IMR-90 (cell line): Measurements from ENCODE around the gene ZNF287. TPM values are rescaled to one million over a fixed set of nuclear protein-coding genes. Genes with fewer than 3 reads are reported as not detected.

Source experiments
- ATAC-seq: fragments of 200-7000 bp; cut with Tn5 transposase; 2 replicates; pipeline ENCODE4 v1.9.1; 2020; ENCODE audit warnings: low read depth, mild to moderate bottlenecking, moderate library complexity
- Bru-seq: library from RNA; stranded (reverse); fragments of 400-500 nt; gene quantifications from one replicate; lab custom pipeline; 2021; lab: Mats Ljungman, UMichigan
- BruChase-seq, 2 experiments: library from RNA; stranded (reverse); fragments of 400-500 nt; gene quantifications; one replicate each; lab custom pipeline; 2021; lab: Mats Ljungman, UMichigan
- BruUV-seq: library from RNA; stranded (reverse); fragments of 400-500 nt; replicated peaks from 2 replicates; lab custom pipeline; 2021; lab: Mats Ljungman, UMichigan
- CTCF ChIA-PET: fragments of 300-600 bp; formaldehyde crosslinking; extraction: SDS; loops from one replicate; lab custom pipeline; 2021; ENCODE audit warnings: antibody characterized with exemption; lab: Yijun Ruan, JAX
- POLR2A ChIA-PET: fragments of 300-600 bp; sonication (Branson Sonifier 250); formaldehyde crosslinking; loops from one replicate; lab custom pipeline; 2022; ENCODE audit warnings: antibody characterized with exemption; ENCODE audit not compliant: unreplicated experiment; lab: Charles Lee
- DNase-seq: peaks from one replicate; pipeline ENCODE4 v3.0.0; 2013
- H2AFZ ChIP-seq: replicated peaks from 2 replicates; pipeline ENCODE3; 2013; ENCODE audit warnings: low read length, mild to moderate bottlenecking; ENCODE audit not compliant: poor library complexity
- H2AK5ac ChIP-seq: 2 replicates; pipeline ENCODE4 v1.6.1; 2013; ENCODE audit warnings: low read depth, low read length, inconsistent platforms
- H2AK9ac ChIP-seq: replicated peaks from 2 replicates; pipeline ENCODE3; 2013; ENCODE audit warnings: mild to moderate bottlenecking, low read depth, low read length, moderate library complexity; ENCODE audit not compliant: poor library complexity
- H2BK120ac ChIP-seq: 2 replicates; pipeline ENCODE4 v1.6.1; 2013; ENCODE audit warnings: low read depth, low read length, inconsistent platforms
- H2BK15ac ChIP-seq: 3 replicates; pipeline ENCODE4 v1.6.1; 2013; ENCODE audit warnings: low read depth, low read length, inconsistent platforms
- H2BK20ac ChIP-seq: 2 replicates; pipeline ENCODE4 v1.6.1; 2013; ENCODE audit warnings: low read depth, mild to moderate bottlenecking, inconsistent platforms, low read length, moderate library complexity
- H2BK5ac ChIP-seq: 2 replicates; pipeline ENCODE4 v1.6.1; 2013; ENCODE audit warnings: mild to moderate bottlenecking, low read depth, low read length, inconsistent platforms; ENCODE audit not compliant: poor library complexity, severe bottlenecking
- H3K14ac ChIP-seq: replicated peaks from 2 replicates; pipeline ENCODE4 v1.6.1; 2013; ENCODE audit warnings: low read depth, low read length, inconsistent platforms
- H3K18ac ChIP-seq: 2 replicates; pipeline ENCODE4 v1.6.1; 2013; ENCODE audit warnings: low read depth, low read length, control low read depth
- H3K23ac ChIP-seq: 2 replicates; pipeline ENCODE4 v1.6.1; 2013; ENCODE audit warnings: low read depth, low read length, inconsistent platforms
- H3K27ac ChIP-seq: 2 replicates; pipeline ENCODE4 v1.5.1; 2013; ENCODE audit warnings: mild to moderate bottlenecking, control low read depth, low read length; ENCODE audit not compliant: insufficient read depth
- H3K27me3 ChIP-seq: 2 replicates; pipeline ENCODE4 v1.6.1; 2013; ENCODE audit warnings: low read length; ENCODE audit not compliant: control insufficient read depth, insufficient read depth
- H3K36me3 ChIP-seq: 2 replicates; pipeline ENCODE4 v1.6.1; 2013; ENCODE audit warnings: low read length, mixed read lengths; ENCODE audit not compliant: control insufficient read depth, insufficient read depth
- H3K4ac ChIP-seq: 2 replicates; pipeline ENCODE4 v1.6.1; 2013; ENCODE audit warnings: low read depth, low read length, inconsistent platforms
- H3K4me1 ChIP-seq: 2 replicates; pipeline ENCODE4 v1.6.1; 2013; ENCODE audit warnings: low read length, mixed read lengths; ENCODE audit not compliant: control insufficient read depth, insufficient read depth
- H3K4me2 ChIP-seq: 2 replicates; pipeline ENCODE4 v1.6.1; 2013; ENCODE audit warnings: low read depth, mild to moderate bottlenecking, control low read depth, low read length, moderate library complexity
- H3K4me3 ChIP-seq: 2 replicates; pipeline ENCODE4 v1.5.1; 2013; ENCODE audit warnings: low read depth, mild to moderate bottlenecking, control low read depth, low read length, moderate library complexity; ENCODE audit not compliant: insufficient read depth
- H3K56ac ChIP-seq: 2 replicates; pipeline ENCODE4 v1.6.1; 2013; ENCODE audit warnings: low read length, inconsistent platforms; ENCODE audit not compliant: insufficient read depth; ENCODE audit errors: extremely low read depth
- H3K79me1 ChIP-seq, 2 experiments: 2 replicates each; pipeline ENCODE4 v1.6.1; 2013; ENCODE audit warnings: low read length in 2 of 2, inconsistent platforms in 1 of 2, low read depth in 1 of 2
- H3K9ac ChIP-seq: 2 replicates; pipeline ENCODE4 v1.6.1; 2013; ENCODE audit warnings: low read depth, low read length, control low read depth
- H3K9me1 ChIP-seq: 2 replicates; pipeline ENCODE4 v1.6.1; 2013; ENCODE audit warnings: low read length, inconsistent platforms; ENCODE audit not compliant: insufficient read depth
- H3K9me3 ChIP-seq: 2 replicates; pipeline ENCODE4 v1.6.1; 2013; ENCODE audit warnings: low read length; ENCODE audit not compliant: control insufficient read depth, insufficient read depth
- H4K20me1 ChIP-seq: 2 replicates; pipeline ENCODE4 v1.6.1; 2013; ENCODE audit warnings: low read length, inconsistent platforms; ENCODE audit not compliant: insufficient read depth
- H4K5ac ChIP-seq: 2 replicates; pipeline ENCODE4 v1.6.1; 2013; ENCODE audit warnings: mild to moderate bottlenecking, low read depth, low read length, control low read depth
- H4K8ac ChIP-seq, 2 experiments: 2 replicates each; pipeline ENCODE4 v1.6.1; 2013; ENCODE audit warnings: low read depth in 2 of 2, low read length in 2 of 2, control low read depth in 1 of 2, inconsistent platforms in 1 of 2
- H4K91ac ChIP-seq: 2 replicates; pipeline ENCODE4 v1.6.1; 2013; ENCODE audit warnings: low read depth, low read length, inconsistent platforms; ENCODE audit not compliant: insufficient read depth
- MAFK ChIP-seq: IDR thresholded peaks from 2 replicates; pipeline ENCODE4 v1.6.1; 2012; ENCODE audit warnings: low read depth, low read length, improper control_type of control experiment
- MAZ ChIP-seq: IDR thresholded peaks from 2 replicates; pipeline ENCODE4 v1.6.1; 2012; ENCODE audit warnings: low read depth, mild to moderate bottlenecking, low read length, improper control_type of control experiment, moderate library complexity, borderline replicate concordance
- RCOR1 ChIP-seq: IDR thresholded peaks from 2 replicates; pipeline ENCODE4 v1.6.1; 2012; ENCODE audit warnings: mild to moderate bottlenecking, low read length, improper control_type of control experiment; ENCODE audit not compliant: insufficient replicate concordance
- SMC3 ChIP-seq: fragments of 150-350 bp; IDR thresholded peaks from 2 replicates; pipeline ENCODE4 v1.6.1; 2016; ENCODE audit warnings: low read depth, mild to moderate bottlenecking, antibody characterized with exemption, low read length, moderate library complexity
- WGBS, 2 experiments: methylation state at CpG; one replicate each; pipeline versions ENCODE4 v1.1.5 to v1.1.7; 2013; ENCODE audit warnings: missing lambda C conversion rate in 2 of 2; ENCODE audit not compliant: insufficient read length in 1 of 2; ENCODE audit errors: extremely low coverage in 2 of 2; 5-methylcytosine and 5-hydroxymethylcytosine counted together
- dilution Hi-C: fragments of 300-500 bp; cut with HindIII; formaldehyde crosslinking; loops from one replicate; pipeline ENCODE4 v1.14.3; 2018; ENCODE audit warnings: low sequenced_read_pairs; ENCODE audit not compliant: unreplicated experiment
- in situ Hi-C: fragments of 300-500 bp; cut with MboI; formaldehyde crosslinking; loops from 3 replicates; pipeline ENCODE4 v1.14.3; 2019; ENCODE audit warnings: low sequenced_read_pairs, inconsistent platforms, mixed read lengths
- intact Hi-C: fragments of 100-400 bp; cut with micrococcal nuclease; formaldehyde crosslinking; loops from 2 replicates; pipeline ENCODE4 v1.10.0; 2022
- long read RNA-seq: library from polyadenylated mRNA; unstranded; transcript quantifications from one replicate; pipeline ENCODE4 v2.0.0, GENCODE V29; 2021; ENCODE audit not compliant: unreplicated experiment
- polyA plus RNA-seq, 3 experiments: library from polyadenylated mRNA; depleted of rRNA; stranded (reverse); fragments of >200 nt; gene quantifications; 2 replicates each; pipeline ENCODE4 v1.2.3, GENCODE V29; 2012; ENCODE audit warnings: low replicate concordance in 1 of 3
- total RNA-seq: library from RNA; depleted of rRNA; stranded (reverse); fragments of >200 nt; gene quantifications from 2 replicates; pipeline ENCODE4 v1.2.3, GENCODE V29; 2012; rRNA removed

The ZNF287 gene
- 6.9 and 7.0 TPM in 2 replicates for total RNA-seq
- 4.8 and 5.3 TPM in 2 replicates for polyA plus RNA-seq (2012; rRNA removed)
- 3.3 and 3.8 TPM in 2 replicates for polyA plus RNA-seq (2012; cell fraction: cytosol; rRNA removed)
- polyA plus RNA-seq (2012; cell fraction: nucleus; rRNA removed; ENCODE audit: low replicate concordance), result 8.8 and 14.9 TPM in 2 replicates
- percentile 45 among the genes with signal in this experiment for Bru-seq, nascent RNA
- percentile 42 among the genes with signal in this experiment for BruChase-seq, experiment 1, labeled RNA remaining after a 6-hour chase
- percentile 45 among the genes with signal in this experiment for BruChase-seq, experiment 2, labeled RNA remaining after a 2-hour chase
- long read RNA-seq, transcript ZNF287-202 (6 exons, 3,208 nt), result major isoform, 9 of 15 reads
- long read RNA-seq, partial matches to known transcripts, result 2 of 15 reads
- long read RNA-seq, other reads (novel, unspliced or antisense), result 2 of 15 reads

GRCh38 chr17:16568541-16569357 is at the start of gene ZNF287:
Gene ZNF287, minus strand, starts transcription at chr17:16569204. Its CDS starts 1,473 bp downstream, at chr17:16567731.
- WGBS, 2 experiments, result 2% methylated on average over 16 of the region's 77 CpGs; no CpG with 5 or more reads in 1 of the 2 experiments
- Histone ChIP-seq H3K9ac (peak within 1 kb of the TSS; percentile 70), H3K4me2 (peak within 1 kb of the TSS; percentile 96), H4K5ac (peak within 1 kb of the TSS; percentile 73), H3K27ac (peak within 1 kb of the TSS; percentile 33; the same call in 1 of the 2 replicates), H3K4me3 (peak within 1 kb of the TSS; percentile 69), H3K9me1 (peaks cover 5% of the 10 kb centered on the region; the same call in 1 of the 2 replicates), H2AFZ (peak within 1 kb of the TSS; percentile 100), H3K36me3 (peaks cover 4% of the 10 kb centered on the region), H3K18ac (no peak within 1 kb of the TSS), H3K14ac (peak within 1 kb of the TSS; percentile 56), H4K91ac (no peak within 1 kb of the TSS; the same call in 1 of the 2 replicates), H3K9me3 (no peaks in the 10 kb centered on the region), H2BK20ac (no peak within 1 kb of the TSS), H3K4me1 (no peaks in the 10 kb centered on the region), H3K27me3 (peaks cover 5% of the 10 kb centered on the region; the same call in 1 of the 2 replicates), H3K23ac (peak within 1 kb of the TSS; percentile 83), H2BK120ac (no peak within 1 kb of the TSS), H3K79me1 (peaks cover 13 to 19% of the 10 kb centered on the region in 2 experiments), H4K20me1 (no peaks in the 10 kb centered on the region), H2AK5ac (peak within 1 kb of the TSS; percentile 83; the same call in 1 of the 2 replicates), H2BK5ac (no peak within 1 kb of the TSS), H2AK9ac (peak within 1 kb of the TSS; percentile 93), H3K4ac (peak within 1 kb of the TSS; percentile 83), H2BK15ac (no peak within 1 kb of the TSS), H3K56ac (no peak within 1 kb of the TSS), H4K8ac (peak within 1 kb of the TSS; percentile 39 to 90)
- dilution Hi-C loops, result no loop called here
- CTCF ChIA-PET, result no interaction called here
- peak; percentile 100 for ATAC-seq
- intact Hi-C loops, result loop anchor here (1.0 kb wide), 1 partner anchor 27 kb away; no protein-coding TSS in a partner anchor
- POLR2A ChIA-PET, result no interaction called here
- TF ChIP-seq MAFK, result no peak
- peak; percentile 95 for TF ChIP-seq RCOR1
- peak; percentile 76; the same call in 1 of the 2 replicates for TF ChIP-seq MAZ
- TF ChIP-seq SMC3, result no peak
- DNase-seq, result peak; percentile 86
- in situ Hi-C loops, result no loop called here
- BruUV-seq, result no TSS peak
